Inferior parietal cortex (tissue), 1 donor: ENCODE measurements around the gene PPP1R15B.

Experiments
- DNase-seq: peaks from one replicate; pipeline ENCODE4 v3.0.0-alpha.2; 2016; ENCODE audit errors: extremely low spot score

The PPP1R15B gene

GRCh38 chr1:204411451-204412204 is at the start of gene PPP1R15B:
TSS of gene PPP1R15B (minus strand) at chr1:204411817. CDS start at chr1:204411411, 406 bp downstream.
- DNase-seq: peak; percentile 99

GRCh38 chr1:204460346-204460745 is 48.7 kb upstream of the PPP1R15B start:
- DNase-seq: no peak

GRCh38 chr1:204459706-204460105 is 48.1 kb upstream of the PPP1R15B start:
- DNase-seq: no peak

- DNase-seq: no peak
Measured at GRCh38 chr1:204457666-204458065, 46.0 kb upstream of the PPP1R15B start.

GRCh38 chr1:204456826-204457442 is 45.3 kb upstream of the PPP1R15B start:
- no peak for DNase-seq

- no peak for DNase-seq
Measured at GRCh38 chr1:204455831-204456145, 44.2 kb upstream of the PPP1R15B start.

- no peak for DNase-seq
Measured at GRCh38 chr1:204455063-204455830, 43.6 kb upstream of the PPP1R15B start.

GRCh38 chr1:204454476-204454875 is 42.9 kb upstream of the PPP1R15B start:
- DNase-seq: no peak

- no peak for DNase-seq
Measured at GRCh38 chr1:204453141-204453772, 41.6 kb upstream of the PPP1R15B start.

GRCh38 chr1:204451352-204452124 is 39.9 kb upstream of the PPP1R15B start:
- DNase-seq: no peak

- no peak for DNase-seq
Measured at GRCh38 chr1:204450461-204451257, 39.0 kb upstream of the PPP1R15B start.

GRCh38 chr1:204449678-204450280 is 38.2 kb upstream of the PPP1R15B start:
- DNase-seq: no peak

GRCh38 chr1:204448991-204449677 is 37.5 kb upstream of the PPP1R15B start:
- DNase-seq: no peak

GRCh38 chr1:204448344-204448964 is 36.8 kb upstream of the PPP1R15B start:
- no peak for DNase-seq

GRCh38 chr1:204447736-204448135 is 36.1 kb upstream of the PPP1R15B start:
- DNase-seq: no peak

GRCh38 chr1:204447190-204447589 is 35.6 kb upstream of the PPP1R15B start:
- DNase-seq: no peak

GRCh38 chr1:204446413-204447111 is 34.9 kb upstream of the PPP1R15B start:
- peak; percentile 79 for DNase-seq

GRCh38 chr1:204445860-204446412 is 34.3 kb upstream of the PPP1R15B start:
- no peak for DNase-seq
